Coronary artery (tissue), 2 donors: ENCODE measurements around the gene CRIP1.
A peak's percentile ranks its signal among the peaks of the same experiment; 100 is the strongest.

Source experiments
- DNase-seq: peaks from one replicate; pipeline ENCODE4 v3.0.0-alpha.2; 2017; ENCODE audit warnings: low spot score
- H3K27ac ChIP-seq, 2 donors: fragments of 200-600 bp; sonication (generic); one replicate each; pipeline ENCODE4 v1.5.1; 2016 to 2019
- H3K4me3 ChIP-seq: fragments of 200-600 bp; sonication (generic); 2 replicates; pipeline ENCODE4 v1.5.1; 2016; ENCODE audit warnings: mild to moderate bottlenecking, moderate library complexity
- TF ChIP-seq, protein P1 (sequence below): fragments of 200-600 bp; sonication (generic); IDR thresholded peaks from one replicate; pipeline ENCODE4 v1.5.1; 2019; ENCODE audit warnings: antibody characterized with exemption

Gene CRIP1

DNA sequence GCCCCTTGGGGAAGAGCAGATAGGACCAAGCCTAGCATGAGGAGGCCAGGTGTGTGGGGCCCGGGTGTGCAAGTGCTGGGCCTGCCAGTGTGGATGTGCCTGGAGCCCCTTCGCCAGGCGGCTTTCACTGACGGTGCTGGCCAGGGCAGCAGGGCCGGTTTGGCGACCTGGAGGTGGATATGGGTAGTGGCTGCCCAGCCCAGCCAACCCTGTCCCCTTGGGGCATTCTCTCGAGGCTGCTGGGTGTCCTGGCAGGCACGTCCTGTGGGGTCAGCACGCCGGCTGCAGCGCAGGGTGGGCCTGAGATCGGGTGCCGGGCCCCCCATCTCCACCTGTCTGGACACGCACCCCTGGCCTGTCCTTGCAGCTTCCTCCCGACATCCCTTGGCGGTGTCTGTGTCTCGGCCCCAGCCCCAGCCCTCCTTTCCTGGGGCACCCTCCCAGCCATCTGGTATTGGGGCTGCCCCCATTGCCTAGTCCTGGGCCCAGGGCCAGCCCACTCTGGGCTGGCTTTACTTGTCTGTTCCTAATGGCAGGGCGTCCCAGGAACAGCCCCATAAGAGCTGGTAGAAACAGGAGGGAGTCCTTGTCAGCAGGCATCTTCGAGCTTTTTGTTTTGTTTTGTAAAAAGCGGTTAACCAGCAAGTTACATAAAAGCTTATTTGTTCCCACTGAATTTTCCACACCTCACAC, 19.3 kb upstream of the CRIP1 start:
- H3K27ac ChIP-seq = peak overlapping the region; percentile 79 to 96
- TF ChIP-seq, protein P1, sequence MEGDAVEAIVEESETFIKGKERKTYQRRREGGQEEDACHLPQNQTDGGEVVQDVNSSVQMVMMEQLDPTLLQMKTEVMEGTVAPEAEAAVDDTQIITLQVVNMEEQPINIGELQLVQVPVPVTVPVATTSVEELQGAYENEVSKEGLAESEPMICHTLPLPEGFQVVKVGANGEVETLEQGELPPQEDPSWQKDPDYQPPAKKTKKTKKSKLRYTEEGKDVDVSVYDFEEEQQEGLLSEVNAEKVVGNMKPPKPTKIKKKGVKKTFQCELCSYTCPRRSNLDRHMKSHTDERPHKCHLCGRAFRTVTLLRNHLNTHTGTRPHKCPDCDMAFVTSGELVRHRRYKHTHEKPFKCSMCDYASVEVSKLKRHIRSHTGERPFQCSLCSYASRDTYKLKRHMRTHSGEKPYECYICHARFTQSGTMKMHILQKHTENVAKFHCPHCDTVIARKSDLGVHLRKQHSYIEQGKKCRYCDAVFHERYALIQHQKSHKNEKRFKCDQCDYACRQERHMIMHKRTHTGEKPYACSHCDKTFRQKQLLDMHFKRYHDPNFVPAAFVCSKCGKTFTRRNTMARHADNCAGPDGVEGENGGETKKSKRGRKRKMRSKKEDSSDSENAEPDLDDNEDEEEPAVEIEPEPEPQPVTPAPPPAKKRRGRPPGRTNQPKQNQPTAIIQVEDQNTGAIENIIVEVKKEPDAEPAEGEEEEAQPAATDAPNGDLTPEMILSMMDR = no peak
- no peak for DNase-seq
- no peak overlapping the region for H3K4me3 ChIP-seq

DNA sequence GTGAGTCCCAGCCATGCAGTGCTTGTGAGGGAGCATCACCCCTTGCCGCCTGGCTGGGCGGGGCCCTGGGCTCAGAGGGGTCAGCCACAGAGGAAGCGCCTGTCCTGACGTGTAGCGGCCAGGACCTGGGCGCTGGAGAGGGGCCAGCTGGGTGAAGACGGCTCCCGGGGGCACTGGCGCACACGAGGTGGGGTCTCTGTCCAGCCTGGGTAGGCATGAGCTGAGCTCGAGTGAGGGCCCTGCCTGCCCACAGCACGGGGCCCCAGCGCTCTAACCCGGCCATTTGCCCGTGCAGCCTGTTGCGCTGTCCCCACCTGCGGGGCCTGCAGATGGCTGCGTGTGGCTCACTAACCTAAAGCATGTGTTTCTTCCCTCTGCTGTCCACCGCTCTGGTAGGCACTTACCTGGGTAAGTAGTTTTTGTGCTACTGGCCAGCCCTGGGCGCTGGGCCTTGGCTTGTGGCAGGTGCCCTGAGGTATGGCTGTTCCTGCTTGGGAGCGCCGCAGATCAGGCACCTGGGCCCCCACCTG, 18.7 kb upstream of the CRIP1 start:
- TF ChIP-seq, protein P1 = no peak
- DNase-seq = no peak
- Histone ChIP-seq H3K4me3 (no peak overlapping the region), H3K27ac (peak overlapping the region; percentile 79 to 96)

DNA sequence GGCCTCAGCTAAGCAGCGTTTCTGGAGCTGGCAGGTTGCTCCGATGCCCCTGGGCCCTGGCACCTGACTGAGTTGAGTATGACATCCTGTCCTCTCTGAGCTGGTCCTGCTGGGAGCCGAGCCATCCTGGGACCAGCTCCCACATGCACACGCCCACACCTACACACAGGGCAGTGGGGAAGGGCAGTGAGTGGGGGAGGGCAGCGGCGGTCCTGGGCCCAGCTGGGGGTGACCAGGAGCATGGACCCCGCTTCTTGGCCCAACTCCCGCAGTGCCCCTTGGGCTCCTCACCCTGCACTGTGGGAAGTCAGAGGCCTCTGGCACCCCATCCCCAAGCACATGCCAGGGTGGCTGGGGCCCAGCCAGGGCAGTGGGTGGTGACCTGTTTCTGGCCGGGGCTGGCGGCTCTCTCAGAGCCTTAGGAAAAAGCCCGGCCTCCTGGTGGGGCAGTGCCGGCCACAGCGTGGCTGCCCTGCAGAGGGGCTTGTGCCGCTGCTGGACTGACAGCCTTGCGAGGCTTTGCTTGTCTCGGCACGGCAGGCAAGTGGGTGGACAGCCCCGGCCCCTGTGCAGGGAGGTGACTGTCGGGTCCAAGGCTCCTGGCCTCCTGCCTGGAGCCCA, 18.0 kb upstream of the CRIP1 start:
- Histone ChIP-seq H3K27ac (peak overlapping the region; percentile 79 to 96), H3K4me3 (no peak overlapping the region)
- TF ChIP-seq, protein P1 = no peak
- DNase-seq = no peak

DNA sequence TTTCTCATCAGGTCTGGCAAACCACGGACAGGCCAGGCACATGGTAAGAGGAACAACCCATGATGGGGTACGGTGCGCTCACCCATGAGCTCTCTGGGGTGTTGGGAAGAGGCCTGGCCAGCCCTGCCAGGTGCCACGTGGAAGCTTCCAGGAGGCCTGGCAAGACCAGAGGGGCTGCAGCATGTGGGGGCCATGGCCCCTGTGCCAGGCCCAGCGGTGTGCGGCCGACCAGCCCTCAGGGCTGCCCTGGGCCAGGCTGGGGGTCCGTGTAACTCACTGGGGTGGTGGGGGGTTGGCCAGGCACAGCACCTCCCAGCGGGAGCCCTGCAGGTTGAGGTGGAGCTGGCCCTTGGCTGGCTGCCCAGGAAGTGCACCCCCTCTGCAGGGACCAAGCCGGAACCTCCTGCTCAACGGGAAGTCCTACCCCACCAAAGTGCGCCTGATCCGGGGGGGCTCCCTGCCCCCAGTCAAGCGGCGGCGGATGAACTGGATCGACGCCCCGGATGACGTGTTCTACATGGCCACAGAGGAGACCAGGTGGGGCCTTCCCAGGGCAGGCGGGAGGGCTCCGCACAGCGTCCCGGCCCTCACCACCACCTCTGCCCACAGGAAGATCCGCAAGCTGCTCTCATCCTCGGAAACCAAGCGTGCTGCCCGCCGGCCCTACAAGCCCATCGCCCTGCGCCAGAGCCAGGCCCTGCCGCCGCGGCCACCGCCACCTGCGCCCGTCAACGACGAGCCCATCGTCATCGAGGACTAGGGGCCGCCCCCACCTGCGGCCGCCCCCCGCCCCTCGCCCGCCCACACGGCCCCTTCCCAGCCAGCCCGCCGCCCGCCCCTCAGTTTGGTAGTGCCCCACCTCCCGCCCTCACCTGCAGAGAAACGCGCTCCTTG, 17.0 kb upstream of the CRIP1 start:
- no peak for DNase-seq
- H3K4me3 ChIP-seq = no peak overlapping the region

DNA sequence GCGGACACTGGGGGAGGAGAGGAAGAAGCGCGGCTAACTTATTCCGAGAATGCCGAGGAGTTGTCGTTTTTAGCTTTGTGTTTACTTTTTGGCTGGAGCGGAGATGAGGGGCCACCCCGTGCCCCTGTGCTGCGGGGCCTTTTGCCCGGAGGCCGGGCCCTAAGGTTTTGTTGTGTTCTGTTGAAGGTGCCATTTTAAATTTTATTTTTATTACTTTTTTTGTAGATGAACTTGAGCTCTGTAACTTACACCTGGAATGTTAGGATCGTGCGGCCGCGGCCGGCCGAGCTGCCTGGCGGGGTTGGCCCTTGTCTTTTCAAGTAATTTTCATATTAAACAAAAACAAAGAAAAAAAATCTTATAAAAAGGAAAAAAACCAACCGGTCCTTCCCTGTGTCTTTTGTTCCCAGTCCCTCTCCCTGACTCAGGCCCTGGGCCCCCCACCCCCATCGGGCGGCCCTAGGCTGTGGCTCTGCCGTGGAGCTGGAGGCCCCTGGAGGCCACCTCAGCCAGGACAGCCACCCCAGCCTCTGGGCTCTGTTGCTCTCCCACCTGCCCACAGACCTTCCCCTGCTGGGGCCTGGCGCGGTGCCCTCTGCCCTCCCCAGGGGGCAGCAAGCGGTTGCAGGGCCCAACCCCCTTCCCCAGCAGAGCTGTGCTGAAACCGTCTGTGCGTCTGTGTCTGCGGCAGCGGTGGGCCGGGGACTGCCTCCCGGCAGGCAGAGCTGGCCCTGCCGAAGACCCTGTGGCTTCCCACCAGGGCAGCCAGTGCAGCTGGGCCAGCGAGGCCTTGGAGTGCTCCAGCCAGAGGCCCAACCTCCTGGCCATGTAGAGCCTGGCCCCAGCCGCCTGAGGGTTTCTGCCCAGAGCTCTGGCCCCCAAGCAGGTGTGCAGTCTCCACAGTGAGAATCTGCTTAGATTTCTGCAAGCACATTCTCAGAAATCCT, 16.1 kb upstream of the CRIP1 start:
- Histone ChIP-seq H3K27ac (peak overlapping the region; percentile 96 to 100), H3K4me3 (no peak overlapping the region)
- DNase-seq = no peak
- TF ChIP-seq, protein P1 = no peak

More for the DNA sequence above, 17.0 kb upstream of the CRIP1 start:
- TF ChIP-seq, protein P1 = no peak
- peak overlapping the region; percentile 79 to 96 for H3K27ac ChIP-seq

DNA sequence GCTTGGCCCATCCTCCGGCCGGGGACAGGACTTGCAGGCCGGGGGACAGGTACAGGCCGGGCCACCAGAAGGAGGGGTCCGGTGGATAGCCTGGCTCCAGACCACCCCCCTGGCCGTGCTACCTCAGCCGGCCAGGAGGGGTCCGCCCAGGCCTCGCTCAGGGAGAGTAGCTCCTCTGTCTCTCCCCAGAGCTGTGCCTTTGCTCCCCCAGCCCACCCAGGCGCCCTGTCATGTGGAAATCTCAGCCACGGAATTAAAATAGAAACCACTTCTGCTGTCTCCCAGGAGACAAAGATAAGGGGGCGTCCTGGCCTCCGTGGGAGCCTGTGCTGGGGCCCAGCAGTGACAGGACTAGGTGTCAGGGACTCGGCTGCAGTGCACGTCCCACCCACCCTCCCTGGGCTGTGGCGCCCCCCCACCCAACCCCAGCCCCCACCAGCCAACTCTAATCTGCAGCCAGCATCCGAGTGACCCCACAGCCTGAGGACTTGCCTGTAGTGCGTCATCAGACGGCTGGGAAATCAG, 15.3 kb upstream of the CRIP1 start:
- Histone ChIP-seq H3K27ac (peak overlapping the region; percentile 96 to 100), H3K4me3 (no peak overlapping the region)
- no peak for DNase-seq
- TF ChIP-seq, protein P1 = peak; percentile 12
